Epithelial cell of prostate (primary cell): ENCODE data around the gene ANTXR1.

ENCODE experiments used
- DNase-seq: peaks from one replicate; pipeline ENCODE4 v3.0.0-alpha.2; 2011; ENCODE audit warnings: low read depth, low spot score
- H3K27ac ChIP-seq: fragments of 450-650 bp; 2 replicates; pipeline ENCODE4 v1.5.1; 2017; ENCODE audit warnings: mild to moderate bottlenecking

Gene ANTXR1

DNA sequence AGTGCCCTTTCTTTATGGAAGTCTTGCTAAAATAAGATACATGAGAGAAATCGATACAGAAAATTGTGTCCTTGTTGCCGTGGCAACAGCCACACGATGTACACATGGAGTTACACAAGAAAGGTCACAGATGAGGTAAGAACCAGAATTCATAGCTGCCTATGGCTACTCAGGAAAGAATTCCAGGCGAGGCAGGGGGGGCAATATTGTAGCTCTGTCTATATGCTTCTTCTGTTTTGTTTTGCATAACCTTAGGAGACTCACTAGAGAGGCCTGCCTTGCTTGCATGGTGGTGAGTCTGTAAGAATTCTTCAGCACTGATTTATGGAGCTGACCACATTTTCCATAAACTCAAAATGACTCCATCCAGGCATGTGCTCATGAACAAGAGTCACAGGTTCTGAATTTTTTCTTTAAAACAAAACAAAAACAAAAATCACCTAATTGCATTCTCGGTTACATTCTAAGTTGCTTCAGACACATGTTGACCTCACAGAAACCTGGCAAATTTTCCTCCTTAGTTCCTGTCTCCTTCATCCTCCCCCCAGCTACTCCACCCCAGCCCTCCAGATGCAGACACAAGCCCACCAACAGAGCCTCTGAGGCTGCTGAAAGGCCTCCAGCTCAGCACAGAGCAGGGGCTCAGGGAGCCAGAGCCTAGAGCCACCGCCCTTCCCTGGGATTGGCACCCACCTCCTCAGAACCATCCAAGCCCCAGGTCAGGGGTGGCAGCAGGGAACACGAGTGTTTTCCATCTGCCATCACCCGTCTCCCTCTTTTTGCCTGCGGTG, 183.5 kb downstream of the ANTXR1 start:
- DNase-seq = no peak
- no peak overlapping the region for H3K27ac ChIP-seq

DNA sequence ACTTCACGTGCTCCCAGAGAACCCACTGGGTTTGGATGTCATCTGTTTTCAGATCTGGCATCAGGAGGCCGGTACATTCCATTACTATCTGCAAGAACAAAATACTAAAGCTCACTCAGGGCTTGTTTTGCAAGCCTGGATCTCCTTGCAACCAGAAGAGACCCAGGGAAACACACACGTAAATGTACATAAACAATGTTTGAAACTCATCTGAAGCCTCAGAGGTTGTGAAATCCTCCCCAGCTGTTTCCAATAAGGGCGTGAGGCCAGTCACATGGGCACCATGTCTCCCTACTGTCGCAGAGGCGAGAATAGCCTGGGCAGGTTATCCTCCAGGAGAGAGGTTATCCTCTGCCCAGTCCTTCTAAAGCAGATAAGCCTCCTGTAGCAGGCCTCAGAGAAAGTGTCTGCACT, 187.1 kb downstream of the ANTXR1 start:
- no peak overlapping the region for H3K27ac ChIP-seq
- DNase-seq = no peak

DNA sequence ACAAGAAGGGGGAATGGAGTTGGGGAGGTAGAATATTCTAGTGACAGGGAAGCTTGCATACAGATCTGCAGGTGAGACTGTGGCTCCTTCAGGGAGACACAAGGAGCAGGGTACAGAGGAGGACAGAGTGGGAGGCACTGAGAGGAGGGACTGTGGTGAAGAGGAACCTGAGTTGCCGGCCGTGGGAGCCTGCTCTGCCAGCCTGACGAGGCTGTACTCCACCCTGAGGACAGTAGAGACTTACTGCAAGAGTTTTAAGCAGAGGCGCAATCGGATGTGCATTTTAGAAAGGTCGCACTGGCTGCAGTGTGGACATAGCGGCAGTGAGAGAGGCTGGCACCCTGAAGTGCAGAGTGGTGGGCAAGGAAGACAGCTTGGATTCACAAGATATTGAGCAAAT, 188.3 kb downstream of the ANTXR1 start:
- no peak for DNase-seq
- no peak overlapping the region for H3K27ac ChIP-seq

DNA sequence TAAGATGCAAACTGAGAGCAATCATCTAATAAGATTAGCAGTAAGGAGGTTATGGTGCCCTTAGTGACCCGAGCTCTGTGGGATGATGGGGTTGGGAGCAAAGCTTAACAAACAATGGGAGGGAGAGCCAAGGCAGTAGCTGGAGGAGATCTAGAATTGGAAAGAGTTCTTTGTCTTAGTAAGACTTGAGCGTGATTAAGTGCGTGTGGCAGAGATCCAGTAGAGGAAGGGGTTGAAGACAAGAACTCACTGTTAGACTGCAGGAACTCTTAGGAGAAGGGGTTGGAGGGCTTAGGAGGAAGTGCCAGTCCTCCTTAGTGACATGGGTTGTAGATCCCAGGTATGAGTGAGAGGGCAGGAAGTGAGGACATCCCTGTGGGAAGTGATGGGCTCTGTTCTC, 189.3 kb downstream of the ANTXR1 start:
- DNase-seq = no peak
- H3K27ac ChIP-seq = no peak overlapping the region

DNA sequence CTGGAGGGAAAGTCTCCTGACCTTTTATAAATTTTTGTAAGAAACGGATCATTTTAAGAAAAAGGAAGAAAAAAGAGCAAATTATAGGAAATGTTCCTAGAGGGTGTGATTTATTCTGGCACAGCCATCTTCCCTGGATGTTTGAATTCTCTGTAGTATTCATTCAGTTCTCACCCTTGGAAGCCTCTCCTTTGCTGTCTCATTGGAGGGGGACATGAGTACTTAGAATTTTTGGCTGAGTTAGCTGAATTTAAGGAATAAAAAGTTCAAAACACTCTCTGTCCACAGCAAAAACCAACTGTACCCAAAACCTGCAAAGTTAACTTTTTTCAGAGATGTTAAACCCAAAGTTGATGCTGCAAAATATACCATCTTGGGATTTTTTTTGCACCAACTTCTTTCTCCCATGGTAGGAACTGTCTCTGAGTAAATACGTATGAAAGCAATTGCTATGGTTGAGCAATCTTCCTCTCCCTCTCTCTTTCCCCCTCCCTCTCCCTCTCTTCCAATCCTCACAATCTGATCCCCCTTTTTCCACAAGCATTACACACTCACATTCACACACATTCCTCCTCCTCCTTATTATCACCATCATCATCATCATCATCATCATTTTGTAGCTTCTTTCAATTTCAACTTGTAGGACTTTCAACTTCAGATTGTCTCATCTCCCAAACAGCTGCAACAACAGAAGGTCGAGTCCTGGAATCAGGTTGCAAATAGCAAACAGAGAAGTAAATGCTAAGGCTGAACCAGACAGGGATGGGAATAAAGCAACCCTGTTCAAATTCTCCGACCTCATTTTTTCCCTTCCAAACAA, 190.4 kb downstream of the ANTXR1 start:
- no peak overlapping the region for H3K27ac ChIP-seq
- DNase-seq = no peak

DNA sequence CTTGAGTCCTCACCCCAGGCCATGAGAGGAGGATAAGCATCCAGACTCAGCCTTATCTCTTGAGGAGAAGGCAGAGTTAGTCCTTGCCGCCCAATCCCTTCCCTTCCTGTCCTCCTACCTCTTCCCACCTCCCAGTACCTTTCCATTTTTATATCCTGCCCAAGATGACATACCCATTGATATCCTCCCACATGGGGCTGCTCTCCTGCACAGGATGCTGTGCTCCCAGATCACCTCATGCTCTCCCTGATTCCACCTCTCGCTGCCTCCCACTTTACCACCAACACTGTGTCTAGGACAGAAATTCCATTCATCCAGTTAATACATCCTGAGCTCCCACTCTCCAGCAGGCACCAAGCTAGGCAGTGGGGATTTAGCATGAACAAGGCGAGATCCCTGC, 191.7 kb downstream of the ANTXR1 start:
- no peak overlapping the region for H3K27ac ChIP-seq
- no peak for DNase-seq

DNA sequence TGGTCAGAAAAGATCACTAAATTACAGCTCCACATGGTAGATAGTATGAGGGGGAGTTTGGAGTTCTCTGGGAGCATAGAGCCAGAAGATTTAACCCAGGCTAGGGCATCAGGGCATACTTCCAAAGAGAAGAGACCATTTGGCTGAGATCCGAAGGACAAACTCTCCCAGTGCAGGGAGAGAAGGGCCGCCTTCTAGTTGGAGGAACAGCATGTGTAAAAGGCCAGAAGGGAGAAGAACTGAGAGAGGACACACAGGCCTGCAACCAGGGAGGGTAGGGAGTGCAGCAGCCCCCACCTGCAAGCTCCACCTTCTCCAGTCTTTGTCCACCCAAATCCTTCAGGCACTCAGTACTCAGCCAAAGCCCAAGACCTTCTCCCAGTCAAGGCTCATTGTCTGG, 192.1 kb downstream of the ANTXR1 start:
- no peak for DNase-seq

DNA sequence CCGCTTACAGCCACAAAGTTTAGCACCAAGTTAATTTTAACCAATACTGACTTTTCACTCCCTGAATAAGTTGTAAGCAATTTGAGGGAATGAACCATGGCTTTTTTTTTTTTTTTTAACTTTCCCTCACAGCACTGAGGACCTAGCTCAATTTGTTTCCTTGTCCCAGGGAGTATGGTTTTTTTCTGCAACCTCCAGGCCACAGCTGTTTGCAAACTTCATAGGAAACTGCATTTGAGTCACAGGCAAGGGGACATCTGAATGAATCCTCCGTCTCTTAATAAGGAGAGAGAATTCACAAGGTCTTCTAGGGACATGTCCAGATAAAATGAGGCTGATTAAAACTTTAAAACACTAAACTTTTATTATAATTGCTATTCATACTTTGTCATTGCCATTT, 192.5 kb downstream of the ANTXR1 start:
- DNase-seq = no peak
- H3K27ac ChIP-seq = no peak overlapping the region

More for the DNA sequence above, 192.1 kb downstream of the ANTXR1 start:
- H3K27ac ChIP-seq = no peak overlapping the region

DNA sequence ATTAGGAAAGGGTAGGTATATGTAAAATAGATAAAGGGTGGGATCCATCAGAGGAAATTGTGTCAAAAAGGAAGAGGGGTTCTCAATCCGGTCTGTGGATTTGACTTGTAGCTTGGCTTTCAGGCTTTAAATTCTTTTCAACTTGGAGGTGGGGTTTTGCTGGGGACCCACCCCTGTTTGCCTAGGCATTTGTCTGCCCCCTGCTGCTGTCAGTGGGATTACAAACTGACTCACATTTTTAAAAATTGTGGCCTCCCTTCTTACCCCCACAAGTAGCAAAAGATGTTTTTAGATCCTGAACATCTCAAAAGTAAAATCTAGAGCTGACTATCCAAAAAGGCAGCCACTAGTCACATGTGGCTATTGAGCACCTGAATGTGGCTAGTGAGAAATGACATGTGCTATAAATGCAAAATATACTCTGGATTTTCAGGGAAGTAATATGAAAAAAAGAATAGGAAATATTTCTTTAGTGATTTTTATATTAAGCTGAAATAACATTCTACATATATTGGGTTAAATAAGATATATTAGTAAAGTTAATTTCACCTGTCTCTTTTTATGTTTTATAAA, 195.1 kb downstream of the ANTXR1 start:
- no peak for DNase-seq
- no peak overlapping the region for H3K27ac ChIP-seq

DNA sequence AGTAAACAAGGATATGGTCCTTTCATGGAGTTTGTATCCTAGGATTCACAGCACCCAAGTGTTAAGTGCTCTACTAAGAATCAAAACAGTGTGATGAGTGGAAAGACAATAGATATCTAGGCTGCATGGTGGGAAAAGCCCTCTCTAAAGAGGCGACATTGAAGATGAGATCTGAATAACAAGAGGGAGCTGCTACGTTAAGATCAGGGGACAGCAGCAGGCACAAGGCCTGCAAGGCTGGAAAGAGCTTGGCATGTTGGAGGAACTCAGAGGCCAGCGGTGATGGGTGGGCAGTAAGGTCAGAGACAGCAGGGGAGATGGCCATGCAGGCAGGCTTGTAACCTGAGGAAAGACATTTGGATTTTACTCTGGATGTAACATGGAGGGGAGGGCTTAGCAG, 196.5 kb downstream of the ANTXR1 start:
- DNase-seq = no peak
- H3K27ac ChIP-seq = no peak overlapping the region

DNA sequence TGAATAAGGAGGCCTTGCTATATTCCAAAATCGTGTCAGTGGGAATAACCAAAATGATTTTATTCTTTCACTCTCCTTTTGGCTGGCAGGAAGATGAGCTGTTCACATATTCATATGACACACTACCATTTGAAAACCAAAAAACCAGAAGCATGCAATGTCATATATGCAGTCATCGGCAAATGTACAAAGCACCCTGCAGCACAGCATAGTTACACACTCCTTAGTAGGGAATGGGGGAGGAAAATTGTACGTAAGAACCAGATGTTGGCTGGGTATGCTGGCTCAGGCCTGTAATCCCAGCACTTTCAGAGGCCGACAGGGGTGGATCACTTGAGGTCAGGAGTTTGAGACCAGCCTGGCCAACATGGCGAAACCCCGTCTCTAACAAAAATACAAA, 197.4 kb downstream of the ANTXR1 start:
- no peak for DNase-seq
- H3K27ac ChIP-seq = no peak overlapping the region

DNA sequence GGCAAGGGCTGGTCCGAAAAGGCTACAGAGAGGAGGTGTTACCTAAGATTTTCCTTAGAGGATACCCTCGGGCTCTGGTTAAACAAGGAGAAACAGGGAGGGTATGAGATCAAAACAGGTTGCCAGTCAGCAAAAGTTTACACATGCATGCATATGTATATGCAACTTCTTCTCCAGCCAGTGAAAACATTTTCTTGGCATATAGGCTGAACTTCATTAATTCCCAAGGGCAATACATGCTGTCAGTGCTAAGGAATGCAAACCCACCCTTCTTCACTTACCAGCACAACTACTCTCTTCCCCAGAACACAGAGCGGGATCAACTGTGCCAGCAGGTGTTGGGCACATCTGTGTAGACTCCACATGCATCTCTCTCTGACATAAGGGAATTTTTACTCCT, 198.1 kb downstream of the ANTXR1 start:
- H3K27ac ChIP-seq = no peak overlapping the region
- no peak for DNase-seq

DNA sequence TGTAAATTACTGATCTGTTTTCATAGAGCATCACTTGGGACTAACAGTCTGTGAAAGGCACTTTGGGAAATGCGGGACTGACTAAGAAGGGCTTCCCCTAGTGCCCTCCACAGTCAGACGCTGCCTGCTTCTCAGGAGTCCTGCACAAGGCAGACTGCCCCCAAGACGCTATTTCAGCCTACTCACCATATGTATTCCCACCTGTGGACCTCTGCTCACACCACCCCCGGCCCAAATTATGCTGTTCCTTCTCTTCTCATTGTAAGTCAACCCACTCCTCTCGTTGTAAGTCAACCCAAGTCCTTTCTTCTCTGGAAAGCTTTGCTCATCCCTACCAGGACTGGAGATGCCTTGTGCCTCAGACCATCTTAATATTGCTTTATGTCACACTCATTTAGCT, 198.7 kb downstream of the ANTXR1 start:
- no peak overlapping the region for H3K27ac ChIP-seq

DNA sequence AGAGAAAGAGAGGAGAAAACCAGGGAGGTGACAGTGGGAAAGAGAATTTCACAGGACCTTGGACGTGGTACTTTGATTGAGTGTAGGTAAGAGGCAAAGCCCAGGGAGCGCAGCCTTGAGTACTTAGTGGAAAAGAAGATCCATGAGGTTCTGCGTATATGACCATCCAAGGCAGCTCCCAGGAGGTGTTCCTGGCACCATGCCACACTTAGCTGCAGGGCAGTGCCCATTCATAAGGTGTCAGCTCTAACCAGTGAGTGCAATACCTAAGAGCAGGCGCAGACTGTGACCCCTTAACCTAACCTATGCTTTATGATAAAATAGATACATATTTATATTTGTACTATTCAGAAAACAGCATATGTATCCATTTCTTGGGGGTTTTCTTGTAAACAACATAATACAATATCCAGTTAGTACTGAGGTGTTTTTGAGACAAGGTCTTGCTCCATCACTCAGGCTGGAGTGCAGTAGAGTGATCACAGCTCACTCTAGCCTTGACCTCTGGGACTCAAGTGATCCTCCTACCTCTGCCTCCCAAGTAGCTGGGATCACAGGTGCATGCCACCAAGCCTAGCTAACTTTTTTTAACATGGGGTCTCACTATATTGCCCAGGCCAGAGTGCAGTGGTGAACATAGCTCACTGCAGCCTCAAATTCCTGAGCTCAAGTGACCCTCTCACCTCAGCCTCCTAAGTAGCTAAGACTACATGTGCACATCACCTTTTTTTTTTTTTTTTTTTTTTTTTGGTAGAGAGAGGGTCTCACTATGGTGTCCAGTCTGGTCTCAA, 199.5 kb downstream of the ANTXR1 start:
- DNase-seq = no peak
- H3K27ac ChIP-seq = no peak overlapping the region

More for the DNA sequence above, 198.7 kb downstream of the ANTXR1 start:
- DNase-seq = no peak

DNA sequence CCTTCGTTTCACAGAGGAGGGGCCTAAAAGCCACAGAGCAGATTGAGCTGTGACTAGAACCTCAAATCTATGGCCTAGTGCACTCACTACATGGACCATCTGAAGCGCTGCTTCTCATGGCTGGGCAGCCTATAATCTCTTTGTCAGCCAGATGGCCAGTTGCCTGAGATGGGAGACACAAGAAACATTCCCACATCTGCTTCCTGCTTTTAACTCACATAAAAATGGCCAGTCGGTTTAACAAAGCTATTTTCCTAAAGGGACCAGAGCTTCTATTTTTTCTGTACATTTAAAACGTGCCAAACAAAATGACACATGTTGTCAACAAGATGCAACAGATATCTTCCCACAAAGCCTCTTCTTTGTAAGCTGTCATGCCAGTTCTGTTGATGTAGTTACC, 200.2 kb downstream of the ANTXR1 start:
- no peak overlapping the region for H3K27ac ChIP-seq

DNA sequence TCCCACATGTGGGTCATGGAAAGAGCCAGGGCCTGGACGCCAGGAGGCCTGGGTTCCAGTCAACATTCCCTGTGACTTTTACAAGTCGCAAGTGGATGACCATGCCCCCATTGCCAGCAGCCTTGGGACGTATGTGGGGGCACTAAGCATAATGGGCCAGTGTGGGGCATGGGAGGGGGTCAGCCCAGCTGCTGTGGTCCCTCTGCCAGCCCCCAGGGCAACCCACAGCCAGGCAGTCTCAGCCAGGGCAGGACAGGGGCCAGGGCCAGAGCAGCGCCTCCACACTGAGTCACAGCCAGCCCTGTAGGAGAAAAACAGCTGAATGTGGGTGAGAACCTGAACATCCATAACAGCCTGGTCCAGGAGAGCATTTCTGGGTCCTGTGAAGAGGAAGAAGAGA, 200.8 kb downstream of the ANTXR1 start:
- no peak overlapping the region for H3K27ac ChIP-seq
- no peak for DNase-seq

More for the DNA sequence above, 200.2 kb downstream of the ANTXR1 start:
- no peak for DNase-seq

DNA sequence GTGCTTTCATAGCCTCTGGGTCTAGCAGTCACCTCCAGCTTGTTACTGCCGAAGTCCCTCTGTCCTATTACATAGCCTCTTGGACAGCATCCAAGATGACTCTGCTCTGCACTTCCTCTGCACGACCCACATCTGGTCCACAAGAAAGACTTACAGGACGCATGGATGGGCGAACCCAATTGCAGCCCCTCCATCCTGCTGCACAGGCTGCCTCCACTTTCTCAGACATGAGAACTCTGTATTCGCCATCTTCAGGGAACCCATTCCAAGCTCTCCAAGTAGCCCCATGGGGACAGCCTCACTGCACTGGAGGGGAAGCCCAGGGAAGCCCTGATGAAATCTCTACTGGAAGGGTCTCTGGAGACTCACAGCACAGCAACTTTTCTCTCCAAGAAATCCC, 201.9 kb downstream of the ANTXR1 start:
- no peak overlapping the region for H3K27ac ChIP-seq
- DNase-seq = no peak

DNA sequence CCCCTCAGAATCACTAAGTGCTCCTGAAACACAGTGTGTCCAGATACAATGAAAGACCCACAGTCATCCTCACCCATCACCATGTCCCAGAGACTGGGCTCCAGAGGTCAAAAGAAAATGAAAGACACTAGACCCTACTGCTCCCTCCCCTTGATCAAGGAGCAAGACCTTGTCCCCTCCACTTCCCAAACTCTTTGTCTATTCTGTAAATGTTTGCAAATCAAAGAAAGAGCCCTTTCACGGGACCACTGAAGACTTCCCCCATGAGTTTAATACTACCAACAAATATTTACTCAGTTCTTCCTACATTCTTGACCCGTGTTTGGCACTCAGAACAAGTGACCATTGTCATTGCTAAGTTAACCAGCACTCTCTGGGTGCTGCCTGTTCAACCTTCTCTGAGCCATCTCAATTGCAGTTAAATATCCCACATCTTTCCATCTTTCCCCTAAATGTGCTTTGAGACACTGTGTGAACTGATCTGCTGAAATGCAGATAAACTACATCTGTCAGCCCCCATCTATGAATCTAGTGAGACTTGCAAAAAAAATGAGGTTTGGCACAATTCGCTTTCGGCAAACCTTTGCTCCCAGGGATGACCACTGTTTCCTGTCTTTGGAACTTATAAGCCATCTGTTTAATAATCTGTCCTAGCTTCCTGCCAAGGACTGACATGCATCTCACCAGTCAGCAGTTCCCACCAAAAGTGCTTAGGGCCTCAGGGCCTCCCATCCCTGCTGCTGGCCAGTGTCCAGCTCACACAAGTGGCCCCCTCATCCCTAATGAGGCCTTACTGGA, 203.8 kb downstream of the ANTXR1 start:
- DNase-seq = no peak

DNA sequence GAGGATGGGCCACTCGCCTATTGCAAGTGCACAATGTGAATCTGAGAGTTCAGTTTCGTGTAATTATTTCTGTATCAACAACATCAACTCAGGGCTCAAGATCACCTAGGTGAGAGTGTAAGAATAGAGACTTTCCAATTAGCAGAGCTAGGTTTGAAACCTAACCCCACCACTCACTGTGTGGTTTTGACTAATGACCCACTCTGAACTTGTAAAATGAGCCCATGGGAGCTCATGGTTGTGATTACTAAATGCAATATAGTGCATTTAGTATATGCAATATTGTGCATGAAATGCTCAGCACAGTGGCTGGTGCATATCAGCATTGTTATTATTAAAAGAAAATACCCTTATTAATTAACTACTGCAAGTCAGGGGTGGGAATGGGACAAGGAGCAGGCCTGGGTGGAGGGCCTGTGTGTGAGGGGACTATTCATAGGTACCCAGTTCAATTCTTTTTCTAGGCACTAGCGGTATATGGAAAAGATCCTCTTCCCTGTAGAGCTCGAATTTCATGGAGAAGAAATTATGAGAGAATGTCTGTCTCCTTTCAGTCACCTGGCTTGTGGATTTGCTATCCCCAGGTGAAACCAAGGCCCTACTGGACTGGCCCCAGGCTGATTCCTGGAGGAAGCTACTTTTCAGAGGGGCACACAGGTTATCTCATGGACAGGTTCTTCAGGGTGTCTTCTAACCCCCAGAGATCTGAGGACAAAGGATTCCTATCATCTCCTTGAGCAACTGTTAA, 204.5 kb downstream of the ANTXR1 start:
- no peak for DNase-seq
- H3K27ac ChIP-seq = no peak overlapping the region

More for the DNA sequence above, 203.8 kb downstream of the ANTXR1 start:
- no peak overlapping the region for H3K27ac ChIP-seq
